GM19438 (cell line): ENCODE results near the gene DOCK4.

ENCODE experiments used
- ATAC-seq: cut with Tn5 transposase; IDR thresholded peaks from one replicate; pipeline ENCODE4 v1.9.1; 2021; ENCODE audit warnings: low read depth; ENCODE audit not compliant: unreplicated experiment

Gene DOCK4

DNA sequence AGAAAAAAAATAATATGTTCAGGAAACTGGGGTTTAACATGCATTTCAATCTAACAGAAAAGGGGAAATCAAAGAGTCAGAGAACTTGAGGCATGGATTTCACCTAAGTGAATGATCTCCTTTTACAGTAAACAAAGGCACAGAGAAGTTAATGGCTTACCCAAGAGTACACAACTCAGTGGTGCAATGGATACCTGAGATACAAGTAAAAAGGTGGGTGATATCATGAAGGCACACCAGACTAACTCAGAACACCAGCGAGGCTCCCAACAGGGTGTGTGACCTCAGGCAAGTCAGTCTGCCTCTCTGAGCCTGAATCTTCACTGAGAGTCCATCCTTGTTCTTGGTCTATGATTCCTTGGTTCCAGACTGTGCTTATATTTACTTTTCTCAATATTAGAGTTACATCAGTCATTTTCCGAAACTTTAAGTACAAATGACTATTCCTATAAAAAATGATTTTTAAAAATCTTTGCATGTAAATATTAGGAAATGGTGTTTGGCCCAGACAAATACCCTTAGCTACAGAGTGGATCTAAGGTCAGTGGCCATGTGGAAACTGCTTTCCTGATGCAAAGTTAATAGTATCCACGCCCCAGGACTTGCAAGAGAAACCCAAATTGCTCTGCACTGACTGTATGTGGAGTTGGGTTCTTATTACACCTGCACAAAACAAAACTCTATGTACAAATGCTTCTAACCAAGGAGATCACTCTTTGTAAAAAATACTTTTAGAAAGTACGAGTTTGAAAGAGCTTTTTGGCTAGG, 361.1 kb downstream of the DOCK4 start:
- ATAC-seq = no peak

DNA sequence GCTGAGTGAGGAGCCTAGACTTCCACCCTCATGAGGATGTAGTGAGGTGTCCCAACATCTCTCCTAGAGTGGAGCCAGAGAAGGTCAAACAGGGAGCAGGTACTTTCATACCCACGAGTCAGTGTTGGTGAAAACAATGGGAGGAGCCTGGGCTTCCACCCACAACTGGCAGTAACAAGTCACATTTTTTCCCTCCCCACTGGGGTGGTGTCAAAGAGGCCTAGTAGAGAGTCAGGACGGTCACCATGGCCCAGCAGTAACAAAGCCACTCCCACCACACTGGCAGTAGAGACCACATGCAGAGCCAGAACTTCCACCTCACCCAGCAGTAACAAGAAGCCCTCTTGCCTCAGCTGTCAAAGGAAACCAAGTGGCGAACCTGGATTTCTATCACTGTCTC, 363.7 kb downstream of the DOCK4 start:
- ATAC-seq = no peak

DNA sequence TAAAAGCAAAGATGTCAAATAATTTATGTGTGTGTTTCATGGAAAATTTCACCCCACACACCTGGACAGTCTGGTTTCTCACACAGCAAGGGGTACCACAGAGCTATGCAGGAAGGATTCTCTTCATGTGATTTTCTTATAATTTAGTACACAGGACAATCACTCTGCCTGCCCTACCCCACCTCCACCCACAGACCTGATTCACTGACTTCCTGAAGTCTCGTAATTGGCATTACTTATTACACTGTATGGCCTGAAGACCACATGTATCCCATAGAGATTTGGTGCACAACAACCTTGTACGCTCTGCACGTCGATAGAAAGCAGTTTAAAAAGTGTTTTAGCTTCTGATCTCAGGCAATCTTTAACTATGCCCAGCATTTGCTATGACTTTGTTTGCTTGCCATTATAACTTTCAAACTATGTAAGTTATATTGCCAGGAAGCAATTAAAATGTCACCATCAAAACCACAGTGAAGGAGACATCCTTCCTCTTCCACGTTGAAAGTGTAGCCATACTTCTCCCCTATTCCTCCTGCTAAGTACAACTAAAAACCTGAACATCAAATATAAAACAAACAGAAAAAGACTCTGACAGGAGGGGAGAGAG, 364.5 kb downstream of the DOCK4 start:
- ATAC-seq = no peak

DNA sequence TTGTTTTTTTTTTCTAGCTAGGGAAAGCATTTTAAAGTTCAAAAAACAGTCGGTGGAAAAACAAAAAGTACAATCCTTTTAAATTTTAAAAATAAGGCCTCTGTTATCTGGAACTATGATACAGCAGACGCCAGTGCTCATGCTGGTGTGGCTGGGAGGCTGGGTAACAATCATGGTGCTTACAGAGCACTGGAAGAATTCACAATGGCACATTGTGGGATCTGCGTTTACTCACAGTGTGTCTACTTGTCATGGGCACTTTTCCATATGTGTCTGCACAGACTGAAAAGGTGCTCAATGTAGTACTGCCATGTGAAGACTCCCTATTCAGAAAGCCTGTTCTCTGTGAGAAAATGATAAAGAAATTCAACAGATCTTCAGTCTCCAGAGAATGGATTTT, 365.7 kb downstream of the DOCK4 start:
- ATAC-seq = no peak

DNA sequence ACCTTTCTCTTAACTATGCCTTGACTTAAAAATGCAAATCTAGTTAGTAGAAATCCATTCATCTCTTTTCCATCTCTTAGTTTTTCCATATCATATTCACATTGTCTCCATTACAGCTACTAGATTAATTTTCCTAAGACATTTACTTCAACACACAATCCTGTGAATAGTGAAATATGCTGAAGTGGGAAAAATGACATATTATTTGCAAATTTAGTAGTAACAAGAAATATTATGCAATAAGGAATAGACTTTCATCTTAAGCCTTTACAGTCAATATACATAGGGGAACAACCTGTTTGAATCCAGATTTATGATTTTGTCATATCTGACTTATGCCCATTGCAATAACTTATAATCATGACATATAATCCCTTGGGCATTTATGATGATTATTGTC, 366.9 kb downstream of the DOCK4 start:
- ATAC-seq = no peak

DNA sequence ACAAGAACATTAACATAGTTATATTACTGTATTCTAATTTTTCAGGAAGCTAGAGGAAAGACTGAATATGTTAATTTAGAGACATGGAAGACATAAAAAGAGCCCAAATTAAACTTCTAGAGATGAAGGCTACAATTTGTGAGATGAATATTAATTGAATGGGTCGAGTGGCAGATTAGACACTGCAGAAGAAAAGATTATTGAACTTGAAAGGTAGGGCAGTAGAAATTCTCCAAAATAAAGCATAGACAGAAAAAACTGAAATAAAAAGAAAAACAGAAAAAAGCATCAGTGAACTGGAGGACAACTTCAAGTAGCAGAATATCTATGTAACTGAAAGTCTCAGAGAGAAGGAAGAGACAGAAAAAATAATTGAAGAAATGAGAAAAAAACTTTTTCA, 369.6 kb downstream of the DOCK4 start:
- ATAC-seq = no peak

DNA sequence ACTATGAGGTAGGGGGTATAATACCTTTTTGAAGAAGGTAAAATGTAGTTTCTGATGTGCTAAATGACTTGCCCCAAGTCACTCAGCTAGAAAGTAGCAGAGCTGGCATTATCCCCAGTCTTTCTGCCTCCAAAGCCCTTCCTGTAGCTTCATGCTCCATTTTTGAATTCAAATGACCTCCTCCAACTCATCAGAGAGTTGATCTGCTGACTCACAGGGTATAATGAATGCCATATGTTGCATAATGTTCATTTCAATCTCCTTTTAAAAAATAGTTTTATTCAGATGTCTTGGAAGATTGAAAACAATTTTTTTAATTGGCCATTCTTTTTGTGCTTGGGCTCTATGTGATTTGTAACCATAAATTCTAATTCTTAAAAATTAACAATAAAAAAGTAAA, 371.1 kb downstream of the DOCK4 start:
- ATAC-seq = no peak

DNA sequence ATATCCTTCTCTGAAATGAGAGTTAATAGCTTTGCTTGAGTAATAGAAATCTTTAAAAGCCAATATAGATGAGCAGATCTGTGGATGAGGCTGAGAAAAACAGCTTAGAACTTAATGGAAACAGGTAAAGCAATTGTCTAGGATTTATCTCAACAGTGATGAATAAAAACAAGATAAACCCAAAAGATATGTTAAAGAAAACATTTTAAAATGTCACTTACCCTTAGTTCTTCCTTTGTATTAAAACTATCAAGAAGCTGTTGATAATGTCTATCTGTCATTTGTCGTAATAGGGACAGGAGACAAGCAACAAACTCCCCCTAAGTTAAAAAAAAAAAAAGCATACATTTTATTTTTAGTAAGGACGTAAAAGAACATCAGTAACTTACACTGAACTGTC, 371.8 kb downstream of the DOCK4 start:
- no peak for ATAC-seq

DNA sequence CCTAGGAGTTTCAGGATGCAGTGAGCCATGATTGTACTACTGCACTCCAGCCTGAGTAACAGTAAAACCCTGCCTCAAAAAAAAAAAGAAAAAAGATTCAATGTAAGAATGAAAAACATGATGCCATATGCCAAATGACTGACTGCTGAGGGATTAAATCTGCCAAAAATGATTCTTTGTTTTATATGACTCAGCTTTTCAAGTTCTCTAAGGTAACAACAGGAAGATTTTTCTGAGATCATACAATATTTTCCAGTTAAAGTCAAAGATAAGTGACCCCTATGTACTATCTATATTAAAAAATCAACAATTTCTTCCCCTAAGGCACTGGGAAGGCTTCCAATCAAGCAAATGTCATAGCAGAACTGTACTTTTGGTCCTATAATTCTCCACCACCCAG, 372.7 kb downstream of the DOCK4 start:
- ATAC-seq = no peak

DNA sequence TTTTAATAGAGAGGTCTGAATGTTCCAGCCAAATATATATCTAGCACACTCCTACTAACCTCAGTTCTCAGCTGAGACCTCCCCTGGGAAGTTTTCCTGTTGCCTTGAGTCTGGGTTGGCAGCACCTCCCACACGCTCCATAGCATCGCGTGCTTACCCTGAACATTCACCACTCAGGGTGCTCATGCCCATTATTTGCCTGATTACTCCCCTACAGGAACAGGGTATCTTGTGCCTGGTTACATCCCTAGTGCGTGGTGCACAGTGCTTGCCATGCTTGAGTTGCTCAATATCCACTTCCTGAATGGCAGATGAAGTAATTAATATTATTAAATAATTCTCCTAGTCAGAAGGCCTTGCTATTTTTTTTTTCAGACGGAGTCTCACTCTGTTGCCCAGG, 374.0 kb downstream of the DOCK4 start:
- no peak for ATAC-seq

DNA sequence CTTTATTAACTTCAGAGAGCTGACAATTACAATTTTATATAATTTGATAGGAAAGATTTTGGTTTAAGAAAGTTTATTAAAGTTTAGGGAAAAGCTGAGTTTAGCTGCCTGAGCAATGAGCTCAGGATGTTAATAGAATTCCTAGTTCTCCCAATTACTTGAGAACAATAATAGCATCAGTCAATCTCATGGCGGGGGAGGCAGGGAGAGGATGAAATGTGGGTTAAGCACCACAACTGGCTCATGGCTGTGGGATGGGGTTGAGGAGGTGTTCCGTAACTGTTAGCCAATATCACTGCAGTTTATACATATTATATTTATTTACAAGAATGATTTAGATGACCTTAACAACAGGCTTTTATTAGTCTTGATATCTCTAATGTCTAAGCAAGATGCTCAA, 377.0 kb downstream of the DOCK4 start:
- no peak for ATAC-seq

DNA sequence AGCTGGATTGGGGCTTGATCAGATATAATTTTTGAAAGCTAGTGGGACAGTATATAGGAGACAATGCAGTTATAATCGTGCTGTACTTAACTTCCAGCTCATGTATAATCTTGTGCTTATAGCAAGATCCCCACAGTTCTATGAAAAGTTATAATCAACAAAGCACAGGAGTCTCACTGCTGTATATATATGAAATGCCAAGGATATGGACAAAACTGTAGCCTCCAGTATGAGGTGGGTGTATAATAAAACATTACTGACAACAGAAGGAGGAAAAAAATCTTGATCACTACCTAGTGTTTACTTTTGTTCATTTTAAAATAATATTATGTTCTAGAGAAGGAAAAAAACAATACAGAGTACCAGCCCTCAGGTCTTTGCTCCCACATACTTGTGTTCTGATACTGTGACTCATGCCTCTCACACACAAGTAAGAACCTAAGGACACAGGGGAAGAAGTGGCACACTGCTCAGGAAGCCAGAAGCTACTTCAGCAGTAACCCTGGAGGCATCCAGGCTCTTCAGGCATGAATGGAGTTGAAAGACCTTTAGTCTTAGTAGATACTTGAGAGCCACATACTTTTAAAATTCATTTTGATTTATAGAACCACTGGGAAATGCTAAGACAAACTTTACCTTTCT, 378.2 kb downstream of the DOCK4 start:
- no peak for ATAC-seq

DNA sequence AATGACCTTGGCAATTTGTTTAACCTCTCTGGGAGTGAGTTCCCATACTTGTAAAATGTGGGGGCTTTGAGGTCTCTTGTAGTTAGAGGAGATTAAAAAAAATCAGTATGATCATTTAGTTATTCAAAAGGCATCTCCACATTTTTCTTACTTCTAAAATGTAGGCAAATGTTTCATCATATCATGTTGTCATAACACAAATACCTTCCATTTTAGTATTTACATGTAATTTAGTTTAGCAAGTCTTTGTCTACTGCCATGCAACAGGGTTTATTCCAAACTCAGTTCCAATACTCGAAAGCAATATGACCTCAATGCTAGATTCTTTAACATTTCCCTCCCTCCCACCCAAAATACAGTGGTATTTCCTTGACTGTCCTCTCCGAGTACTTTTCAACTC, 381.2 kb downstream of the DOCK4 start:
- no peak for ATAC-seq

DNA sequence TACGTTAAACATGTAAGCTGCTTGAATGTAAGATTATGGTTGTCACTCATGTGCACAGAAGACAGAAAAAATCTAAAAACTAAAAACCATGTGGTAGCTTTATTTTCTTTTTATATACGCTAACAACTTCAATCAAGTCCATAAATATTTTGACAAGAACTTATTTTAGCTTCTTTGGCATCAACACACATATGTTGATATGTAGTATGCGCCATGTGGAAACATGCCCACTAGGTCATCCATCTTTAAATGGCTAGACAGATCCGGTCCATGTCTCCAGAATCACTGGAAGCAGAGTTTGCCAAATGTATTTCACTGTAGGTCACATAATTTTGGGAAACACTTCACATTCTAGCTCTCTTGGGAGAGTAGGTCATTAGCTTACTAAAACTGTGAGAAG, 382.4 kb downstream of the DOCK4 start:
- no peak for ATAC-seq

DNA sequence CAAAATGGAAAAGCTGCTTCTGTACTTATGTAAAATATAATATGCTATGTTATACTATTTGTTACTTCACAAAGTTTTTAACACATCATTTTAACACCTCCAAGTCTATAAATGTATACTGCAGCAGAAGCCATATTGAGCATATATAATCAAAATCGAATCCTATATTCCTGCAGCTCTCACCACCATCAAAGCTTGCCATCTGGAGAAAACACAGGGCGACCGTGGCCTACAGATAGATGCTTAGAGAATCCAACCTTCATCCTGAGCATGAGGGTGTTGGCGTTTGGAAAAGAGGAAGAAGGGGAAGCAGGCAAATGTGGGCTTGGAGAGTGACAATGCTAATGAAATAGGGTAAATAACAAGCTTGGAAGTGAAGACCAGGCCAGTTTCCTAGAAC, 385.2 kb downstream of the DOCK4 start:
- ATAC-seq = no peak

DNA sequence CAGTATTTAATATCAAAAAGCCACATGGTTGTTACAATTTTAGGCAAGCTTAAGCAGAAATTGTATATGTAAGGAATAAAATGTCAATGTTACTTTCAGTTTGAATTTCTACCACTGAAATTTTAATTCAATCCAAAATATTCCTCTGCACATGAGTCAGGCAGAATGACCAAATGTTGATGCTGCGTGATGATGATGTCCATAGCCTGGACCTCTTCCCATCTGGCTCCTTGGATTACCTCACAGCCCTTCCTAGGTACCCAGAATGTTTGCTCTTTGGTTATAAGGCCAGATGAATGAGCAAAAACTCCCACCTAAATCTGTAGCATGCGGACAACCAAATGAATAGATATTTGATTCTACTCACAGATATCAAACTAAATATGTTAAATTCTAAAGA, 385.6 kb downstream of the DOCK4 start:
- no peak for ATAC-seq

DNA sequence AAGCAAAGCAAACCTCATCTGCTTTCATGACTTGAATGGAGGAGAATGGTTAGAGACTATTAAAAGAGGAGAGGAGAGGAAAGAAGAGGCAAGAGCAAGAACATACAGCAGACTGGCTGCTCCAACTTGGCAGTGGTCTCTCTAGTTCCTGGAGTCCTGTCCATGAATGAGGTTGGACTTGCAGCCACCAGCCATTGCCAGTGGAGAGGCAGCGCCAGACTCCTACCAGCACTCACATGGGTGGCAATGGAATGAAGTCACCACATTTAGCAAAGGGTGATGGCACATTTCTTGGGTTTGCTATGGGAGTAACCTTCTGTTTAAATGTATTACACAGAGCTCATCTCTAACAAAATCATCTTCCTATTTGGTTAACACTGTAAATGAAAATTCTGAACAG, 386.1 kb downstream of the DOCK4 start:
- ATAC-seq = no peak

DNA sequence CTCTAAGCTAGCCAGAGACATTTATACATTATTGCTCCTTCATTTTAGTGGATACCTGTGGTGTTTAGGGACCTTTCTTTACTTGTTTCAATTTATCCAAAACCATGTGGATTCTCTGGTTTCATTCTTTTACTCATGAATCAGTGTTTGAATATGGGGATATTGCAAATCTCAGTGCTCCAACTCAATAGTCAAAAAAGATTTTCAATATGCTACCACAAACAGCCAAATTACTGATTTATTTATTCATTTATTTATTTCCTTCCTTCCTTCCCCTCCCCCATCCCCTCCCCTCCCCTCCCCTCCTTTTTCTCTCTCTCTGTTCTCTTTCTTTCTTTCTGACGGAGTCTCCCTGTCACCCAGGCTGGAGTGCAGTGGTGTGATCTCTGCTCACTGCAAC, 390.8 kb downstream of the DOCK4 start:
- ATAC-seq = no peak

DNA sequence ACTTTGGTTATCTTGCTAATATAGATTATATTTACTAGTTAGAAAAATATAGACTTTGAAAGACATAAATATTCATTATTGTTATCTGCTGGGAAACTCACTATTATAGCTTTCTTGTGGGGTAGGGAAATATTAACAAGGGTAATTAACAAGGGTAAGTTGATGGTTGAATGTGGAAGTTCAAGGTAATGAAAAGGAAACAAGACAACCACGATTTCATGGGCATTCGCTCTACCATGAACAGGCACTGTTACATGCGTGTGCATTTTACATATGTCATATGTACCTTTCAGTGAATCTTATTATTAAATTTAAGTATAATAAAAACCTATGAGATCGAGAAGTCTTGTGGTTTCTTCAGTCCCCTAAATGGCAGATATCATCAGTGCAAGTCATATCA, 392.9 kb downstream of the DOCK4 start:
- no peak for ATAC-seq

DNA sequence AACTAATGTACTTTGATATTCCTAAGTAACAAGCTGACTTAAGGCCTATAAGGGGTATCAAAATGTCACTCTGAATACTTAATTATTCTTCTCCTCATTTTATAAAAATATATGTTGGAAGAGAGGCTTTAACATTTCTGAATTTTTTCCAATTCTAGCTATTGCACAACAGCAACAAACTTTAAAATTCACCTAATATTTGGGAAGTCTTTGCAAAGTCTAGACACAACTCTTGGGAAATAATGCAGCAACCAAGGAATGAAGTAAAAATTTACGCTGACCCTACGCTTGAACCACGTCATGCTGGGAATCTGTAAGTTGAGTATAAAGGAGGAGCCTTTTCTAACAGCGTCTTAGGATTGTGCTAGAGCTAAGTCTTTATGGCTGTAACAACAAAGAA, 400.0 kb downstream of the DOCK4 start:
- ATAC-seq = no peak

DNA sequence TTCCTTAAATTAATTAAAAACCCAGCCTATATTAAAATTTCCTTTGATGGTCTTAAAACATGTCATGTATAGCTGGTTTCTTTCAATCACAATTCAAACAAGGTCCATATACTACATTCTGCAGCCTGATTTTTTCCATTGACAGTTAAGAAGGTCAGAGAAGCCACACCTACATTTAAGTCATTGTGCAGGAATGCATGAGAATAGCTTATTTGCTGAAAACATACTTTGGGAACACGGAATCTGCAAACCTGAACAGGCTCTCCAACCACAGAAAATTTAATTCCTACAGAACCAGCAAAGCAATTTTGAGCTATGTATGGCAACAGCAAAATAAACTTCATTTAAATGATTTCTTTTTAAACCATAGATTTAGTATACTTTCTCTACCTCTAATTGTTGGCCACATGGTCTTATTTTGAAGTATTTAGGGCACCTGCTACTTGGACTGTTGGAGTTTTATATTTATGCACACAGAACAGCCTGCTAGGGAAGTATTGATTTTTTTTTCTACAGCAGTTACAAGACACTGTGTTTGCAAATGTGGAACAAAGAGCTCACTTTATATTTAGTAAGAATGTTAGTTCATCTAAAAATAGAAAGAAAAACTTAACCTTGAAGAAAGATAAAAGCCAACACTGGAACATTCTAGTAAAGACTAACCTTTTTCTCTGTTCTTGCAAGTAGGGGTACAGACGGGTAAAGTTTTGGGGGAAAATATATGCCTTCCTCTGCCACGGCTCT, 403.0 kb downstream of the DOCK4 start:
- ATAC-seq = no peak
